GM23338 (cell line): ENCODE data around the gene TBC1D16. TPM values are rescaled to one million over a fixed set of nuclear protein-coding genes. Genes with fewer than 3 reads are reported as not detected.

Experiments
- ATAC-seq: fragments of 200-7000 bp; cut with Tn5 transposase; 3 replicates; pipeline ENCODE4 v1.9.1; 2020
- DNase-seq: peaks from one replicate; pipeline ENCODE4 v3.0.0-alpha.2; 2015; ENCODE audit warnings: low spot score
- H2AFZ ChIP-seq: fragments of 200-600 bp; sonication (generic); 2 replicates; pipeline ENCODE4 v1.8.0; 2016; ENCODE audit warnings: antibody characterized with exemption, mild to moderate bottlenecking, moderate library complexity
- H3F3A ChIP-seq: fragments of 200-600 bp; sonication (generic); replicated peaks from 2 replicates; pipeline ENCODE4 v1.8.0; 2017; ENCODE audit warnings: antibody characterized with exemption, mixed run types, low read depth
- H3K27ac ChIP-seq: fragments of 200-600 bp; sonication (generic); 2 replicates; pipeline ENCODE4 v1.6.1; 2016; ENCODE audit warnings: low read depth
- H3K27me3 ChIP-seq: fragments of 200-600 bp; sonication (generic); 2 replicates; pipeline ENCODE4 v1.8.0; 2016; ENCODE audit warnings: mild to moderate bottlenecking, mixed run types, moderate library complexity; ENCODE audit not compliant: insufficient read depth
- H3K36me3 ChIP-seq: fragments of 200-600 bp; sonication (generic); 2 replicates; pipeline ENCODE4 v1.8.0; 2016; ENCODE audit warnings: mild to moderate bottlenecking; ENCODE audit not compliant: insufficient read depth
- H3K4me1 ChIP-seq: fragments of 200-600 bp; sonication (generic); 2 replicates; pipeline ENCODE4 v1.8.0; 2016; ENCODE audit warnings: mild to moderate bottlenecking, moderate library complexity; ENCODE audit not compliant: insufficient read depth
- H3K4me2 ChIP-seq: fragments of 200-600 bp; sonication (generic); 2 replicates; pipeline ENCODE4 v1.7.1; 2017; ENCODE audit warnings: mixed run types
- H3K4me3 ChIP-seq: fragments of 200-600 bp; sonication (generic); 2 replicates; pipeline ENCODE4 v1.6.1; 2016; ENCODE audit warnings: mixed run types
- H3K79me2 ChIP-seq: fragments of 200-600 bp; sonication (generic); replicated peaks from 2 replicates; pipeline ENCODE4 v1.8.0; 2017; ENCODE audit warnings: mild to moderate bottlenecking; ENCODE audit not compliant: insufficient read depth
- H3K9me2 ChIP-seq: fragments of 200-600 bp; sonication (generic); 2 replicates; pipeline ENCODE4 v1.8.0; 2017; ENCODE audit not compliant: insufficient read depth
- H4K20me1 ChIP-seq: fragments of 200-600 bp; sonication (generic); replicated peaks from 2 replicates; pipeline ENCODE4 v1.8.0; 2017; ENCODE audit warnings: mild to moderate bottlenecking; ENCODE audit not compliant: insufficient read depth
- H3K27ac Mint-ChIP-seq: 2 replicates; pipeline ENCODE4 v1.8.0; 2020; ENCODE audit warnings: inconsistent platforms, mild to moderate bottlenecking, moderate library complexity, mixed read lengths
- H3K27me3 Mint-ChIP-seq: 3 replicates; pipeline ENCODE4 v1.8.0; 2022; ENCODE audit warnings: low read depth, mild to moderate bottlenecking, moderate library complexity, mixed read lengths, inconsistent platforms; ENCODE audit not compliant: insufficient read depth, poor library complexity
- H3K36me3 Mint-ChIP-seq: 3 replicates; pipeline ENCODE4 v1.8.0; 2021; ENCODE audit warnings: low read depth, mild to moderate bottlenecking, inconsistent platforms, moderate library complexity, mixed read lengths
- H3K4me1 Mint-ChIP-seq: 3 replicates; pipeline ENCODE4 v1.8.0; 2020; ENCODE audit warnings: mild to moderate bottlenecking, inconsistent platforms, mixed read lengths
- H3K4me3 Mint-ChIP-seq: 3 replicates; pipeline ENCODE4 v1.8.0; 2021; ENCODE audit warnings: moderate library complexity, mild to moderate bottlenecking, inconsistent platforms, mixed read lengths
- H3K9me3 Mint-ChIP-seq: 3 replicates; pipeline ENCODE4 v1.8.0; 2020; ENCODE audit warnings: moderate library complexity, mild to moderate bottlenecking, inconsistent platforms, mixed read lengths
- CREB1 ChIP-seq: fragments of 250-450 bp; sonication (Bioruptor Pico); IDR thresholded peaks from 2 replicates; pipeline ENCODE4 v1.5.0; 2020; ENCODE audit warnings: low read depth, mild to moderate bottlenecking, moderate library complexity
- EZH2 ChIP-seq: fragments of 200-600 bp; sonication (generic); IDR thresholded peaks from one replicate; pipeline ENCODE4 v1.8.0; 2017; ENCODE audit warnings: antibody characterized with exemption, mild to moderate bottlenecking, low read depth; ENCODE audit not compliant: unreplicated experiment
- NANOG ChIP-seq: IDR thresholded peaks from 2 replicates; pipeline ENCODE4 v1.6.1; 2016; ENCODE audit warnings: antibody characterized with exemption, borderline replicate concordance
- POLR2AphosphoS5 ChIP-seq: IDR thresholded peaks from 2 replicates; pipeline ENCODE4 v1.6.1; 2016; ENCODE audit warnings: antibody characterized with exemption, low read depth
- ZNF331 ChIP-seq: fragments of 250-450 bp; sonication (Bioruptor Pico); IDR thresholded peaks from 2 replicates; pipeline ENCODE4 v1.5.0; 2020; ENCODE audit warnings: low read depth, mild to moderate bottlenecking, moderate library complexity
- polyA plus RNA-seq: library from polyadenylated mRNA; unstranded; fragments of >200 nt; fragmentation: Nextera tagmentation; extraction: Ambion mirVana; gene quantifications from 2 replicates; pipeline ENCODE4 v1.2.1, GENCODE V29; 2016
- total RNA-seq: library from RNA; depleted of rRNA; stranded (reverse); fragments of >200 nt; shearing (Covaris generic); gene quantifications from 2 replicates; pipeline ENCODE4 v1.2.3, GENCODE V29; 2014
- TF ChIP-seq, protein P1 (sequence below), 2 experiments: fragments of 200-600 bp in 1 of 2; sonication (generic) in 1 of 2; conservative IDR thresholded peaks; 2 replicates each; pipeline versions ENCODE4 v1.5.1 to v1.6.1; 2016 to 2017; ENCODE audit warnings: antibody characterized with exemption in 2 of 2, low read depth in 2 of 2, mild to moderate bottlenecking in 2 of 2, moderate library complexity in 1 of 2
- TF ChIP-seq, protein P2 (sequence below): IDR thresholded peaks from 2 replicates; pipeline ENCODE4 v1.6.1; 2016; ENCODE audit warnings: antibody characterized with exemption

The TBC1D16 gene
- total and polyA plus RNA-seq, 2 experiments from 2014 or later, result 16.7 to 104 TPM

DNA sequence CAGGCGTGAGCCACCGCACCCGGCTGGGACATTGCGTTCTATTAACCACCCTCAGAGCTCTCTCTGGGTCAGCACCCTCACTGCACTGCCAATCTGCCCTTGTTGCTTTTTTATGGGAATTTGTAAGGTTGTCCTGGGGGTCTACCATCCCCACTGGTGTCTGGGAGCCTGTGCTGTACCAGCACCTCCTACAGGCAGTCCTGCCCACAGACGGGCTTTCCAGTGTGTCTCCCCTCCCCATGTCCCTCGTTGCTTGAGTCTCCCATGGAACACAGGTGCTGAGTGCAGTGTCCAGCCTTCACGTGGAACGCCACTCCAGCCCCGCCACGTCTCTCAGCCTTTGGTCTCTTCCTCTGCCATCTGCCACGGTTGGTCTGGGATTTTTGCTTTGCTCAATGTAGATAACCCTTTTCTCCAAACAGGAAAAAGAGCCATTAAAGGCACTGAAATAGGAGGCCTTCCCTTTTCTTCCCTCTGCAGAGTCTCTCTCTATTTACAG is 128.4 kb downstream of the TBC1D16 start:
- TF ChIP-seq, protein P1, sequence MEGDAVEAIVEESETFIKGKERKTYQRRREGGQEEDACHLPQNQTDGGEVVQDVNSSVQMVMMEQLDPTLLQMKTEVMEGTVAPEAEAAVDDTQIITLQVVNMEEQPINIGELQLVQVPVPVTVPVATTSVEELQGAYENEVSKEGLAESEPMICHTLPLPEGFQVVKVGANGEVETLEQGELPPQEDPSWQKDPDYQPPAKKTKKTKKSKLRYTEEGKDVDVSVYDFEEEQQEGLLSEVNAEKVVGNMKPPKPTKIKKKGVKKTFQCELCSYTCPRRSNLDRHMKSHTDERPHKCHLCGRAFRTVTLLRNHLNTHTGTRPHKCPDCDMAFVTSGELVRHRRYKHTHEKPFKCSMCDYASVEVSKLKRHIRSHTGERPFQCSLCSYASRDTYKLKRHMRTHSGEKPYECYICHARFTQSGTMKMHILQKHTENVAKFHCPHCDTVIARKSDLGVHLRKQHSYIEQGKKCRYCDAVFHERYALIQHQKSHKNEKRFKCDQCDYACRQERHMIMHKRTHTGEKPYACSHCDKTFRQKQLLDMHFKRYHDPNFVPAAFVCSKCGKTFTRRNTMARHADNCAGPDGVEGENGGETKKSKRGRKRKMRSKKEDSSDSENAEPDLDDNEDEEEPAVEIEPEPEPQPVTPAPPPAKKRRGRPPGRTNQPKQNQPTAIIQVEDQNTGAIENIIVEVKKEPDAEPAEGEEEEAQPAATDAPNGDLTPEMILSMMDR (conservative IDR thresholded peaks at IDR 0.05; ENCODE audit: low read depth in 2 of 2), result peak; percentile 28 to 42; a peak in 3 of 4 replicates
- no peak for TF ChIP-seq CREB1 (CRISPR knock-in tag)
- Histone ChIP-seq H3K79me2 (no peaks in the 10 kb centered on the region), H3F3A (no peaks in the 10 kb centered on the region), H4K20me1 (no peaks in the 10 kb centered on the region), H3K4me3 (no peak overlapping the region), H3K27me3 (no peaks in the 10 kb centered on the region), H2AFZ (no peak overlapping the region), H3K36me3 (no peaks in the 10 kb centered on the region), H3K9me2 (no peaks in the 10 kb centered on the region), H3K4me2 (no peak overlapping the region), H3K4me1 (peaks cover 7% of the 10 kb centered on the region; the same call in 1 of the 2 replicates), H3K27ac (no peak overlapping the region)
- ATAC-seq (peak; percentile 27; the same call in 1 of the 3 replicates), DNase-seq (no peak)
- H3K36me3 Mint-ChIP-seq, result no peaks in the 10 kb centered on the region
- peaks cover 3% of the 10 kb centered on the region; the same call in 2 of the 3 replicates for H3K4me1 Mint-ChIP-seq
- H3K27me3 Mint-ChIP-seq, result peaks cover 3% of the 10 kb centered on the region
- no peak overlapping the region for H3K27ac Mint-ChIP-seq
- H3K4me3 Mint-ChIP-seq, result no peak overlapping the region
- no peaks in the 10 kb centered on the region for H3K9me3 Mint-ChIP-seq

DNA sequence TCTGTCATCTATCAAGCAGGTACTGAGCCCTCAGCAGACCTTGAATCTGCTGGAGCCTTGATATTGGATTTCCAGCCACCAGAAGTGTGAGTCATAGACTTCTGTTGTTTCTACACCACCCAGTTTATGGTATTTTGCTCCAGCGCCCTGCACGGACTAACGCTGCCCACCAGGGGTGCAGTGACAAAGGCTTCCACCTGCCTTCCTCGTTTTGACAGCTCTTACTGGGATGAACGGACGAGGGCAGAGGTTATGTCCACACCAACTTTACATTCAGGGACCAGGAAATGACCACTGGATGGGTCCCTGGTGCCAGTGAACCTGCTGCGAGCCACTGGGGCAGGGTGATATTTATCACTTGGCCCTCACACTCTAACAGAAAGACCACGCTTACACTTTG is 129.8 kb downstream of the TBC1D16 start:
- Mint-ChIP-seq H3K4me3 (no peak overlapping the region), H3K9me3 (no peaks in the 10 kb centered on the region), H3K27ac (no peak overlapping the region), H3K36me3 (no peaks in the 10 kb centered on the region), H3K4me1 (peaks cover 6% of the 10 kb centered on the region; the same call in 2 of the 3 replicates), H3K27me3 (peaks cover 3% of the 10 kb centered on the region)
- Histone ChIP-seq H3K36me3 (no peaks in the 10 kb centered on the region), H3K4me2 (no peak overlapping the region), H2AFZ (no peak overlapping the region), H3F3A (no peaks in the 10 kb centered on the region), H3K27me3 (no peaks in the 10 kb centered on the region), H4K20me1 (no peaks in the 10 kb centered on the region), H3K27ac (no peak overlapping the region), H3K9me2 (no peaks in the 10 kb centered on the region), H3K4me1 (peaks cover 7% of the 10 kb centered on the region; the same call in 1 of the 2 replicates), H3K79me2 (no peaks in the 10 kb centered on the region), H3K4me3 (no peak overlapping the region)
- DNase-seq (no peak), ATAC-seq (peak; percentile 48)
- TF ChIP-seq EZH2, result no peak
- TF ChIP-seq, protein P1 (conservative IDR thresholded peaks at IDR 0.05; ENCODE audit: low read depth in 2 of 2), result peak; percentile 18 to 29; a peak in 1 of 4 replicates

DNA sequence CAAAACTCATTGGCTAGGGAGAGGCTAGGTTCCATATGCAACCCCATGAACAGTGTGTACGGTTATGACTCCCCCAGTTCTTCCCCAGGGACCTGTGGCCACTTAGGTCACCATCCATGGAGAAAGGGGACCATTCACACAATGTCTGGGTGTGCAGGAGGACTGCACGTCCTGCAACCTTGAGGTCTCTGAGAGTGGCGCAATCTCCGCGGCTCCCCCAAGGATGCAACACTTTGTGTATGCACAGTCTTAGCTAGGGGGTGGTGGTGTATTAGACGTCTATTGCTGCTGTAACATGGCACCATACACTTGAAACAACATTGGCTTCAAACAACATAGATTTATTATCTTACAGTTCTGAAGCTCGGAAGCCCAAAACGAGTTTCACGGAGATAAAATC is 130.8 kb downstream of the TBC1D16 start:
- H3K4me3 ChIP-seq, result no peak overlapping the region
- H3K27ac ChIP-seq, result no peak overlapping the region
- H3K36me3 Mint-ChIP-seq, result no peaks in the 10 kb centered on the region
- H3K9me2 ChIP-seq, result no peaks in the 10 kb centered on the region
- H3K4me1 Mint-ChIP-seq, result peaks cover 6% of the 10 kb centered on the region; the same call in 2 of the 3 replicates
- H3K27me3 ChIP-seq, result no peaks in the 10 kb centered on the region
- no peak overlapping the region for H3K27ac Mint-ChIP-seq
- no peaks in the 10 kb centered on the region for H3F3A ChIP-seq
- ATAC-seq, result no peak
- H3K4me3 Mint-ChIP-seq, result no peak overlapping the region
- no peaks in the 10 kb centered on the region for H3K9me3 Mint-ChIP-seq
- no peak for DNase-seq
- H3K4me2 ChIP-seq, result no peak overlapping the region
- H3K79me2 ChIP-seq, result no peaks in the 10 kb centered on the region
- no peak overlapping the region for H2AFZ ChIP-seq
- H4K20me1 ChIP-seq, result no peaks in the 10 kb centered on the region
- no peaks in the 10 kb centered on the region for H3K36me3 ChIP-seq
- peaks cover 3% of the 10 kb centered on the region for H3K27me3 Mint-ChIP-seq
- H3K4me1 ChIP-seq, result peaks cover 7% of the 10 kb centered on the region; the same call in 1 of the 2 replicates
- TF ChIP-seq, protein P1 (conservative IDR thresholded peaks at IDR 0.05; ENCODE audit: low read depth in 2 of 2), result no peak
- TF ChIP-seq ZNF331 (CRISPR knock-in tag) (no peak), POLR2AphosphoS5 (no peak), NANOG (no peak)
- TF ChIP-seq, protein P2, sequence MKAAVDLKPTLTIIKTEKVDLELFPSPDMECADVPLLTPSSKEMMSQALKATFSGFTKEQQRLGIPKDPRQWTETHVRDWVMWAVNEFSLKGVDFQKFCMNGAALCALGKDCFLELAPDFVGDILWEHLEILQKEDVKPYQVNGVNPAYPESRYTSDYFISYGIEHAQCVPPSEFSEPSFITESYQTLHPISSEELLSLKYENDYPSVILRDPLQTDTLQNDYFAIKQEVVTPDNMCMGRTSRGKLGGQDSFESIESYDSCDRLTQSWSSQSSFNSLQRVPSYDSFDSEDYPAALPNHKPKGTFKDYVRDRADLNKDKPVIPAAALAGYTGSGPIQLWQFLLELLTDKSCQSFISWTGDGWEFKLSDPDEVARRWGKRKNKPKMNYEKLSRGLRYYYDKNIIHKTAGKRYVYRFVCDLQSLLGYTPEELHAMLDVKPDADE, result no peak
